ENCODE results near the gene CIZ1.

GRCh38 chr9:128182893-128183588 lies 8.3 kb downstream of the CIZ1 start:
- TF ChIP-seq YY1 (IDR thresholded peaks at IDR 0.05; ENCODE audit: insufficient read depth, insufficient read length) (no peak), ZNF274 (IDR thresholded peaks at IDR 0.05; ENCODE audit: low read depth, low read length) (no peak)
